Measurements from ENCODE around the gene CAPN12. TPM values are rescaled to one million over a fixed set of nuclear protein-coding genes. Genes with fewer than 3 reads are reported as not detected.

CAPN12 gene
- total RNA-seq, 1 experiment from 2014 or later, result not detected

DNA sequence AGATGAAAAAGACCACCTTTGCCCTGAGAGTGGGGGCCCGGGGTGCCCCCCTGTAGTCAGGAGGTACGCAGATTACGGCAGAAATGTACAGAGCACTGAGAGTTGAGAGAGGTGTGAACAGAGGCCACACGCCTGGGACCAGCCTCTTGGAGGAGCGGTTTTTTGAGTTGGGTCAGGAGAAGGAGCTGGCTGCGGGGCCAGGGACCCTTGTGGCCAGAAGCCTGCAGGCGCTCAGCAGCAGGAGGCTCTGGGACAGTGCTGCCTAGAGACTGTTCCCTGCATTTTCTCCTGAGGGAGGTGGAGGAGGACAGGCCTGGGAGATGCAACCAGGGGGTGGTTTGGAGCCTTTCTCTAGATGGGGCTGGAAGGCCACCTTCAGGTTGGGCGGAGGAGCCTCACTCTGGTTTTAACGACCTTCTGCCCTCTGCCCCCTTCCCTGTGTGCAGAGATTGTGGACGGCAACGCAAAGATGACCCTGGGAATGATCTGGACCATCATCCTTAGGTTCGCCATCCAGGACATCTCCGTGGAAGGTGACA is 39.7 kb downstream of the CAPN12 start:
- CTCF ChIA-PET, result interaction anchor here (0.8 kb wide), 1 partner anchor 65 kb away, joined by 3 read pairs; no protein-coding TSS in a partner anchor

DNA sequence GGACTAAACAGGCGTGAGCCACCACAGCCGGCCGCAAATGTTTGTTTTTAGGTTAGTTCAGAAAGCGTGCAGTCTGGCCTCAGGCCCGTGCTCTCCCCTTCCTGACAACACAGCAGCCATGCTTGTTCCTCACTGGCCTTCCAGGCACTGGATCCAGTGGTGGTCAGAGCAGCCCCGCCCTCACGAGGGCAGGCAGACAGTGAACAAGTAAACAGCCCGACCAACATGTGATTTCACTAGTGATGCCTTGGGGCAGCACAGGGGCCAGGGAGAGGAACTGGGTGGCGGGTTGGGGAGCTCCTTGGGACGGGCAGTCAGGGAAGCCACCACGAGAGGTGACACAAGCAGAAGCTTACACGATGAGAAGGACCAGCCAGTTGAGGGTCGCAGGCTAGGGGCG is 40.8 kb downstream of the CAPN12 start:
- H3K4me3 Mint-ChIP-seq (ENCODE audit: unreplicated experiment), result no peak overlapping the region

More for the DNA sequence above, 39.7 kb downstream of the CAPN12 start:
- POLR2A ChIA-PET, result interaction anchor here (0.6 to 1.1 kb wide), 4 partner anchors 10 to 91 kb away, joined by 3 to 4 read pairs (median 3); no protein-coding TSS in a partner anchor
- peaks cover 93% of the 10 kb centered on the region for H3K36me3 Mint-ChIP-seq (ENCODE audit: insufficient read depth, unreplicated experiment)
- TF ChIP-seq CTCF (IDR thresholded peaks at IDR 0.05; ENCODE audit: unreplicated experiment), result no peak
- DNase-seq (ENCODE audit: unreplicated experiment), result no peak
- intact Hi-C loops (cut with micrococcal nuclease), result no loop called here
- no peaks in the 10 kb centered on the region for H3K9me3 Mint-ChIP-seq (ENCODE audit: unreplicated experiment)
- no peak overlapping the region for H3K27ac Mint-ChIP-seq (ENCODE audit: low read depth, unreplicated experiment)
- no peaks in the 10 kb centered on the region for H3K27me3 Mint-ChIP-seq (ENCODE audit: insufficient read depth, unreplicated experiment)
- BruUV-seq (replicated peaks), result no TSS peak
- no peak overlapping the region for H3K4me3 Mint-ChIP-seq (ENCODE audit: unreplicated experiment)
- no peaks in the 10 kb centered on the region for H3K4me1 Mint-ChIP-seq (ENCODE audit: insufficient read depth, unreplicated experiment)

DNA sequence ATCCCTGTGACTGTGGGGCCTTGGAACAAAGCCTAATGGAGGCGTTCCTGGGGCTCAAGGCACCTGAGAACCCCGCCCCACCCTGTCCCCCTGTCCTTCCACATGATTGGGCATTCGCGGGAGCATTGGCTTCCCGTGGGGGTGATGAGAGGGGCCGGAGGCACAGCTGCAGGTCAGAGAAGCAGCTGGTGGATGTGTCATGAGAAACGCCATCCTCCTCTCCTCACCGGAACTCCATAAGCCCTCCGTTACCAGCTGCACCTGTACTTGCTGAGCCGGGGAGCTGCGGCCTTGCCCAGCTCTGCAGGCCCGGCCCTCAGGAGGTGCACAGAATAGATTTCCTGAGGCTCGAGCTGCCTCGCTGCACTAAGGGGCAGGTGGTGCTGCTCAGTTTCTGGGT is 42.0 kb downstream of the CAPN12 start:
- Mint-ChIP-seq H3K9me3 (ENCODE audit: unreplicated experiment) (no peaks in the 10 kb centered on the region), H3K36me3 (ENCODE audit: insufficient read depth, unreplicated experiment) (peaks cover 95% of the 10 kb centered on the region), H3K27ac (ENCODE audit: low read depth, unreplicated experiment) (no peak overlapping the region), H3K4me1 (ENCODE audit: insufficient read depth, unreplicated experiment) (peaks cover 19% of the 10 kb centered on the region), H3K27me3 (ENCODE audit: insufficient read depth, unreplicated experiment) (no peaks in the 10 kb centered on the region), H3K4me3 (ENCODE audit: unreplicated experiment) (no peak overlapping the region)
- intact Hi-C loops (cut with micrococcal nuclease), result no loop called here
- no peak for DNase-seq (ENCODE audit: unreplicated experiment)
- TF ChIP-seq CTCF (IDR thresholded peaks at IDR 0.05; ENCODE audit: unreplicated experiment), result no peak
- no TSS peak for BruUV-seq (replicated peaks)
- ChIA-PET CTCF (interaction anchor here (0.6 to 0.9 kb wide), 2 partner anchors 68 to 97 kb away, joined by 3 read pairs; no protein-coding TSS in a partner anchor), POLR2A (interaction anchor here (0.7 kb wide), 1 partner anchor 55 kb away, joined by 3 read pairs; the partner anchor contains the start of gene ACTN4)

More for the DNA sequence above, 40.8 kb downstream of the CAPN12 start:
- Mint-ChIP-seq H3K27ac (ENCODE audit: low read depth, unreplicated experiment) (no peak overlapping the region), H3K9me3 (ENCODE audit: unreplicated experiment) (no peaks in the 10 kb centered on the region), H3K36me3 (ENCODE audit: insufficient read depth, unreplicated experiment) (peaks cover 96% of the 10 kb centered on the region), H3K27me3 (ENCODE audit: insufficient read depth, unreplicated experiment) (no peaks in the 10 kb centered on the region), H3K4me1 (ENCODE audit: insufficient read depth, unreplicated experiment) (peaks cover 10% of the 10 kb centered on the region)
- no peak for TF ChIP-seq CTCF (IDR thresholded peaks at IDR 0.05; ENCODE audit: unreplicated experiment)
- no peak for DNase-seq (ENCODE audit: unreplicated experiment)
- POLR2A ChIA-PET, result interaction anchor here (0.7 to 1.1 kb wide), 4 partner anchors 11 to 96 kb away, joined by 3 to 4 read pairs (median 3); no protein-coding TSS in a partner anchor
- CTCF ChIA-PET, result interaction anchor here (0.7 kb wide), 1 partner anchor 39 kb away, joined by 3 read pairs; no protein-coding TSS in a partner anchor
- intact Hi-C loops (cut with micrococcal nuclease), result no loop called here
- BruUV-seq (replicated peaks), result no TSS peak

GRCh38 chr19:38701455-38702063 is 42.7 kb downstream of the CAPN12 start:
- no peaks in the 10 kb centered on the region for H3K9me3 Mint-ChIP-seq (ENCODE audit: unreplicated experiment)
- no TSS peak for BruUV-seq (replicated peaks)
- no peak overlapping the region for H3K27ac Mint-ChIP-seq (ENCODE audit: low read depth, unreplicated experiment)
- ChIA-PET POLR2A (interaction anchor here (0.7 to 2.2 kb wide), 3 partner anchors 8 to 54 kb away, joined by 3 to 9 read pairs (median 3); partner anchors contain the start of gene ACTN4), CTCF (interaction anchor here (1.2 kb wide), 1 partner anchor 21 kb away, joined by 3 read pairs; no protein-coding TSS in a partner anchor)
- DNase-seq (ENCODE audit: unreplicated experiment), result no peak
- no peak for TF ChIP-seq CTCF (IDR thresholded peaks at IDR 0.05; ENCODE audit: unreplicated experiment)
- no peaks in the 10 kb centered on the region for H3K27me3 Mint-ChIP-seq (ENCODE audit: insufficient read depth, unreplicated experiment)
- H3K4me3 Mint-ChIP-seq (ENCODE audit: unreplicated experiment), result no peak overlapping the region
- intact Hi-C loops (cut with micrococcal nuclease), result no loop called here
- peaks cover 90% of the 10 kb centered on the region for H3K36me3 Mint-ChIP-seq (ENCODE audit: insufficient read depth, unreplicated experiment)
- peaks cover 19% of the 10 kb centered on the region for H3K4me1 Mint-ChIP-seq (ENCODE audit: insufficient read depth, unreplicated experiment)
